ENCODE results near the gene CCDC27. TPM values are rescaled to one million over a fixed set of nuclear protein-coding genes. Genes with fewer than 3 reads are reported as not detected.

CCDC27 gene
- total and polyA plus RNA-seq, 2 of the 8 experiments (the other 6 are each of a cell fraction or from before 2014, with no cell fraction given), result 0.15 TPM; not detected in 1

DNA sequence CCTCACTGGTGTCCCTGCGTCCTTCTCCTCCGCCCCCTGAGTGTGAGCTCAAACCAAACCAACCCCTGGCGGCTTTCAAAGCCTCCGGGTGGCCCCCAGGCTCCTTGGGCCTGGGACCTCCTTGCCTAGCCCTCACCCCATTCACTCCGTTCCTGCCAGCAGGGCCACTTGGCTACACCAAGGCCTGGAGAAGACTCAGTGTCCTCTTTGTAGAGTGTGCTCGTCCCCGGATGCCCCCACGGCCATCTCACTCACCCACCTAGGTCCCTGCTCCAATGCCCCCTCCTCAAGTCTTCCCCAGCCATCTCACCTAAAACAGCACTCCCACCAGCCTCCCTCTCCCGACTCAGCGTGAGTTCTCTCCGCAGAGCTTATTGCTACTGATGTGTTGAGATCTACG, 7.2 kb upstream of the CCDC27 start:
- no peak overlapping the region for H2BK20ac ChIP-seq (ENCODE audit: low read length)
- peak overlapping the region in 1 of 4 experiments; percentile 87; a peak in 3 of 8 replicates for H3K4me3 ChIP-seq (ENCODE audit: extremely low read depth in 1 of 4, insufficient read depth in 2 of 4, low read depth in 3 of 4, low read length in 4 of 4)
- peaks cover 8 to 39% of the 10 kb centered on the region in 2 experiments for H4K20me1 ChIP-seq (replicated peaks in 1 of 2; ENCODE audit: control insufficient read depth in 1 of 2, insufficient read depth in 2 of 2, low read length in 2 of 2)
- FAIRE-seq (no peak), DNase-seq (ENCODE audit: low read depth in 1 of 2, low spot score in 2 of 2) (no peak)
- no peak overlapping the region for H4K5ac ChIP-seq (ENCODE audit: insufficient read length, low read depth, low read length)
- no peak overlapping the region for H2AFZ ChIP-seq (ENCODE audit: low read length)
- H2BK120ac ChIP-seq (replicated peaks; ENCODE audit: low read depth, low read length), result no peak overlapping the region
- H3K36me3 ChIP-seq (ENCODE audit: control insufficient read depth in 2 of 4, insufficient read depth in 4 of 4, low read length in 3 of 4), result peaks cover 6 to 35% (median 23%) of the 10 kb centered on the region in 4 experiments
- H3K4ac ChIP-seq (replicated peaks; ENCODE audit: insufficient read length, low read depth, low read length), result no peak overlapping the region
- H2AK5ac ChIP-seq (ENCODE audit: low read depth, low read length), result peak overlapping the region; percentile 3; the same call in 1 of the 2 replicates
- H3K23ac ChIP-seq (ENCODE audit: insufficient read length), result no peak overlapping the region
- H3K27me3 ChIP-seq (replicated peaks in 1 of 4; ENCODE audit: control insufficient read depth in 3 of 4, extremely low read depth in 1 of 4, insufficient read depth in 3 of 4, low read length in 3 of 4), result no peaks in the 10 kb centered on the region; a peak in 1 of 7 replicates
- ChIA-PET CTCF (ENCODE audit: partially characterized antibody) (interaction anchor here (0.7 to 3.1 kb wide), 5 partner anchors 15 to 254 kb away, joined by 3 to 8 read pairs (median 4); no protein-coding TSS in a partner anchor), POLR2A (ENCODE audit: partially characterized antibody) (interaction anchor here (1.7 to 2.6 kb wide), 3 partner anchors 9 to 48 kb away, joined by 5 to 12 read pairs (median 7); no protein-coding TSS in a partner anchor)
- no peaks in the 10 kb centered on the region for H3K9me3 ChIP-seq (ENCODE audit: insufficient read depth in 2 of 2, low read depth in 1 of 2, low read length in 1 of 2)
- H2BK12ac ChIP-seq (ENCODE audit: low read depth, low read length), result 0 out of 2 replicates have a peak overlapping the region, but pooled peaks have one; percentile 50
- H4K8ac ChIP-seq (ENCODE audit: extremely low read depth, insufficient read depth, low read length), result no peak overlapping the region; the same call in 1 of the 2 replicates
- no peak overlapping the region for H3K27ac ChIP-seq (ENCODE audit: low read depth, low read length)
- H2BK15ac ChIP-seq (ENCODE audit: low read length), result peak overlapping the region; percentile 97
- peaks cover 0 to 16% (median 13%) of the 10 kb centered on the region in 4 experiments; a peak in 6 of 7 replicates for H3K4me1 ChIP-seq (replicated peaks in 1 of 4; ENCODE audit: control insufficient read depth in 3 of 4, insufficient read depth in 4 of 4, low read length in 3 of 4)
- 88% methylated on average over 12 of the region's 12 CpGs; no CpG with 5 or more reads in 1 of the 2 experiments for WGBS, 2 experiments (ENCODE audit: extremely low coverage in 1 of 2, insufficient coverage in 1 of 2, insufficient read length in 1 of 2, insufficient replicate concordance in 2 of 2, low coverage in 1 of 2, low lambda C conversion rate in 2 of 2, missing lambda C conversion rate in 1 of 2)
- H3K14ac ChIP-seq (ENCODE audit: insufficient read length), result no peak overlapping the region
- H3K79me2 ChIP-seq (ENCODE audit: control insufficient read depth in 1 of 2, insufficient read depth in 2 of 2, low read length in 2 of 2), result peaks cover 0 to 31% of the 10 kb centered on the region in 2 experiments; a peak in 3 of 4 replicates
- peak overlapping the region; percentile 75 to 97; a peak in 2 of 4 replicates for H3K4me2 ChIP-seq (ENCODE audit: insufficient read depth in 1 of 2, low read depth in 2 of 2, low read length in 2 of 2)
- H3K9ac ChIP-seq (replicated peaks in 1 of 4; ENCODE audit: extremely low read depth in 1 of 4, low read depth in 3 of 4, low read length in 3 of 4), result peak overlapping the region in 1 of 4 experiments; percentile 61; a peak in 4 of 7 replicates
- H3K23me2 ChIP-seq (ENCODE audit: low read depth, low read length), result peaks cover 14% of the 10 kb centered on the region
- no peak overlapping the region for H3K56ac ChIP-seq (replicated peaks; ENCODE audit: insufficient read length, low read depth, low read length)
- no peak overlapping the region for H4K91ac ChIP-seq (replicated peaks; ENCODE audit: insufficient read length, low read length)
- 0 out of 2 replicates have a peak overlapping the region, but pooled peaks have one; percentile 24 for H2BK5ac ChIP-seq (ENCODE audit: low read depth, low read length)
- H3K79me1 ChIP-seq (ENCODE audit: low read depth, low read length), result peaks cover 23% of the 10 kb centered on the region
- no peak overlapping the region for H3K18ac ChIP-seq (ENCODE audit: extremely low read depth, low read length)
- no peak for TF ChIP-seq HDAC6 (IDR thresholded peaks at IDR 0.05; ENCODE audit: low read depth, low read length)
- no peak for TF ChIP-seq CTBP2 (IDR thresholded peaks at IDR 0.05; ENCODE audit: borderline replicate concordance, insufficient read depth, insufficient read length, low read length)
- TF ChIP-seq CREB1 (IDR thresholded peaks at IDR 0.05), result no peak
- TF ChIP-seq, protein P1, sequence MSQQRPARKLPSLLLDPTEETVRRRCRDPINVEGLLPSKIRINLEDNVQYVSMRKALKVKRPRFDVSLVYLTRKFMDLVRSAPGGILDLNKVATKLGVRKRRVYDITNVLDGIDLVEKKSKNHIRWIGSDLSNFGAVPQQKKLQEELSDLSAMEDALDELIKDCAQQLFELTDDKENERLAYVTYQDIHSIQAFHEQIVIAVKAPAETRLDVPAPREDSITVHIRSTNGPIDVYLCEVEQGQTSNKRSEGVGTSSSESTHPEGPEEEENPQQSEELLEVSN (IDR thresholded peaks at IDR 0.05), result no peak
- TF ChIP-seq TCF12 (IDR thresholded peaks at IDR 0.05; ENCODE audit: low read depth, low read length), result no peak
- TF ChIP-seq SIX5 (IDR thresholded peaks at IDR 0.05; ENCODE audit: low read depth, low read length), result no peak
- TF ChIP-seq CEBPB (IDR thresholded peaks at IDR 0.05; ENCODE audit: low read depth, low read length), result no peak
- TF ChIP-seq, protein P2, sequence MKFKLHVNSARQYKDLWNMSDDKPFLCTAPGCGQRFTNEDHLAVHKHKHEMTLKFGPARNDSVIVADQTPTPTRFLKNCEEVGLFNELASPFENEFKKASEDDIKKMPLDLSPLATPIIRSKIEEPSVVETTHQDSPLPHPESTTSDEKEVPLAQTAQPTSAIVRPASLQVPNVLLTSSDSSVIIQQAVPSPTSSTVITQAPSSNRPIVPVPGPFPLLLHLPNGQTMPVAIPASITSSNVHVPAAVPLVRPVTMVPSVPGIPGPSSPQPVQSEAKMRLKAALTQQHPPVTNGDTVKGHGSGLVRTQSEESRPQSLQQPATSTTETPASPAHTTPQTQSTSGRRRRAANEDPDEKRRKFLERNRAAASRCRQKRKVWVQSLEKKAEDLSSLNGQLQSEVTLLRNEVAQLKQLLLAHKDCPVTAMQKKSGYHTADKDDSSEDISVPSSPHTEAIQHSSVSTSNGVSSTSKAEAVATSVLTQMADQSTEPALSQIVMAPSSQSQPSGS (IDR thresholded peaks at IDR 0.05; ENCODE audit: low read length), result no peak
- TF ChIP-seq CBX8 (IDR thresholded peaks at IDR 0.05; ENCODE audit: borderline replicate concordance, low read depth, low read length), result no peak
- TF ChIP-seq PHF8 (conservative IDR thresholded peaks at IDR 0.05; ENCODE audit: low read depth, low read length), result no peak

Data from H1 (cell line).